ENCODE measurements around the gene DECR2. TPM values are rescaled to one million over a fixed set of nuclear protein-coding genes. Genes with fewer than 3 reads are reported as not detected.
A peak's percentile ranks its signal among the peaks of the same experiment; 100 is the strongest.

DECR2 gene
- total and polyA plus RNA-seq, 4 donors = 42.2 to 210 (median 126) TPM

DNA sequence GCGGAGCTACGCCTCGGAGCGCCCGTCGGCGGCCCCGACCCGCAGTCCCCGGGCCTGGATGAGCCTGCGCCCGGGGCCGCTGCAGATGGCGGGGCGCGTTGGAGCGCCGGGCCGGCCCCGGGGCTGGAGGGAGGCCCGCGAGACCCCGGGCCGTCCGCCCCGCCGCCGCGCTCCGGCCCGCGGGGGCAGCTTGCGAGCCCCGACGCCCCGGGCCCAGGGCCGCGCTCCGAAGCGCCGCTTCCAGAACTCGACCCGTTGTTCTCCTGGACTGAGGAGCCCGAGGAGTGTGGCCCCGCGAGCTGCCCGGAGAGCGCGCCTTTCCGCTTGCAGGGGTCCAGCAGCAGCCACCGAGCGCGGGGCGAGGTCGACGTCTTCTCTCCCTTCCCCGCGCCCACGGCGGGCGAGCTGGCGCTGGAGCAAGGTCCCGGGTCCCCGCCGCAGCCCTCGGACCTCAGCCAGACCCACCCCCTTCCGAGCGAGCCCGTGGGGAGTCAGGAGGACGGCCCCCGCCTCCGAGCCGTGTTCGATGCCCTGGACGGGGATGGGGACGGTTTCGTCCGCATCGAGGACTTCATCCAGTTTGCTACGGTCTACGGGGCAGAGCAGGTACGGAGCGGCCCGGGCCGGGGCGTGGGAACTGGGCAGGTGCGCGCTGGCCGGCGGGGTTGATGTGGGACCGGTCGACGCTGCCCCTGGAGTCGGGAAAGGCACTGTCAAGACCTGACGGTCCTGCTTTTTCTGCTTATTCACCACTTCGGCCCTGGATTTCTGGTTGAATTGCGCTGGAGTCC lies 24.6 kb downstream of the DECR2 start:
- H3K4me3 ChIP-seq (ENCODE audit: low read depth in 1 of 3, low read length in 3 of 3) = peak overlapping the region; percentile 43 to 88 (median 73)
- H3K4me1 ChIP-seq (ENCODE audit: control insufficient read depth in 4 of 4, insufficient read depth in 4 of 4, low read length in 3 of 4) = peaks cover 5 to 25% (median 19%) of the 10 kb centered on the region in 4 donors
- no peak for DNase-seq (ENCODE audit: low spot score)
- WGBS = 3% methylated on average over 97 of the region's 97 CpGs
- TF ChIP-seq, protein P1, sequence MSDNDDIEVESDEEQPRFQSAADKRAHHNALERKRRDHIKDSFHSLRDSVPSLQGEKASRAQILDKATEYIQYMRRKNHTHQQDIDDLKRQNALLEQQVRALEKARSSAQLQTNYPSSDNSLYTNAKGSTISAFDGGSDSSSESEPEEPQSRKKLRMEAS (IDR thresholded peaks at IDR 0.05) = no peak
- TF ChIP-seq JUND (IDR thresholded peaks at IDR 0.05) (no peak), SP1 (IDR thresholded peaks at IDR 0.05) (no peak), RAD21 (IDR thresholded peaks at IDR 0.05) (no peak)
- TF ChIP-seq, protein P2, sequence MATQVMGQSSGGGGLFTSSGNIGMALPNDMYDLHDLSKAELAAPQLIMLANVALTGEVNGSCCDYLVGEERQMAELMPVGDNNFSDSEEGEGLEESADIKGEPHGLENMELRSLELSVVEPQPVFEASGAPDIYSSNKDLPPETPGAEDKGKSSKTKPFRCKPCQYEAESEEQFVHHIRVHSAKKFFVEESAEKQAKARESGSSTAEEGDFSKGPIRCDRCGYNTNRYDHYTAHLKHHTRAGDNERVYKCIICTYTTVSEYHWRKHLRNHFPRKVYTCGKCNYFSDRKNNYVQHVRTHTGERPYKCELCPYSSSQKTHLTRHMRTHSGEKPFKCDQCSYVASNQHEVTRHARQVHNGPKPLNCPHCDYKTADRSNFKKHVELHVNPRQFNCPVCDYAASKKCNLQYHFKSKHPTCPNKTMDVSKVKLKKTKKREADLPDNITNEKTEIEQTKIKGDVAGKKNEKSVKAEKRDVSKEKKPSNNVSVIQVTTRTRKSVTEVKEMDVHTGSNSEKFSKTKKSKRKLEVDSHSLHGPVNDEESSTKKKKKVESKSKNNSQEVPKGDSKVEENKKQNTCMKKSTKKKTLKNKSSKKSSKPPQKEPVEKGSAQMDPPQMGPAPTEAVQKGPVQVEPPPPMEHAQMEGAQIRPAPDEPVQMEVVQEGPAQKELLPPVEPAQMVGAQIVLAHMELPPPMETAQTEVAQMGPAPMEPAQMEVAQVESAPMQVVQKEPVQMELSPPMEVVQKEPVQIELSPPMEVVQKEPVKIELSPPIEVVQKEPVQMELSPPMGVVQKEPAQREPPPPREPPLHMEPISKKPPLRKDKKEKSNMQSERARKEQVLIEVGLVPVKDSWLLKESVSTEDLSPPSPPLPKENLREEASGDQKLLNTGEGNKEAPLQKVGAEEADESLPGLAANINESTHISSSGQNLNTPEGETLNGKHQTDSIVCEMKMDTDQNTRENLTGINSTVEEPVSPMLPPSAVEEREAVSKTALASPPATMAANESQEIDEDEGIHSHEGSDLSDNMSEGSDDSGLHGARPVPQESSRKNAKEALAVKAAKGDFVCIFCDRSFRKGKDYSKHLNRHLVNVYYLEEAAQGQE (IDR thresholded peaks at IDR 0.05) = no peak
- H3K27ac ChIP-seq (ENCODE audit: low read depth in 1 of 2, low read length in 2 of 2) = no peak overlapping the region
- no peaks in the 10 kb centered on the region for H3K27me3 ChIP-seq (ENCODE audit: control insufficient read depth in 4 of 4, insufficient read depth in 4 of 4, low read length in 3 of 4)
- no peaks in the 10 kb centered on the region for H3K9me3 ChIP-seq (ENCODE audit: control insufficient read depth in 4 of 4, low read length in 3 of 4)
- peak overlapping the region in 1 of 2 donors; percentile 3 for H3K9ac ChIP-seq (ENCODE audit: low read depth in 1 of 2, low read length in 2 of 2)
- no peaks in the 10 kb centered on the region for H3K36me3 ChIP-seq (ENCODE audit: control insufficient read depth in 4 of 4, insufficient read depth in 3 of 4, low read depth in 1 of 4, low read length in 3 of 4)

DNA sequence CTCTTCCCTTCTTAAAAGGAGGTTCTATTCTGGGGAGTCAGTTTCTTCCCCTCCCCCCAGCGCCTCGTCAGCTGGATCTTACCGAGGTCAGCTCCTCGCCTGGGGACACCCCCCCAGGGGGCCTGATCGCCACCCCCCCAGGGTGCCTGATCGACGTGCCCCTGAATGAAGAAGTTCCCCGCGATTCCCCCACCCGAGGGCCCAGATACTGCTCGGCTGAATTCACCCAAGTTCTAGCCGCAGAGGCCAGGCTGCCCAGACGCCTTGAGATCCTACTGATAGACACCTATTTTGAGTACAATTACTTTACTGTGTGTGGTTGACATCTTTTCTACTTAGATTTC lies 25.2 kb downstream of the DECR2 start:
- Histone ChIP-seq H3K9me3 (ENCODE audit: control insufficient read depth in 4 of 4, low read length in 3 of 4) (no peaks in the 10 kb centered on the region), H3K36me3 (ENCODE audit: control insufficient read depth in 4 of 4, insufficient read depth in 3 of 4, low read depth in 1 of 4, low read length in 3 of 4) (no peaks in the 10 kb centered on the region), H3K27ac (ENCODE audit: low read depth in 1 of 2, low read length in 2 of 2) (no peak overlapping the region), H3K4me3 (ENCODE audit: low read depth in 1 of 3, low read length in 3 of 3) (peak overlapping the region; percentile 43 to 88 (median 73)), H3K27me3 (ENCODE audit: control insufficient read depth in 4 of 4, insufficient read depth in 4 of 4, low read length in 3 of 4) (no peaks in the 10 kb centered on the region), H3K9ac (ENCODE audit: low read depth in 1 of 2, low read length in 2 of 2) (peak overlapping the region in 1 of 2 donors; percentile 3), H3K4me1 (ENCODE audit: control insufficient read depth in 4 of 4, insufficient read depth in 4 of 4, low read length in 3 of 4) (peaks cover 5 to 25% (median 19%) of the 10 kb centered on the region in 4 donors)
- 46% methylated on average over 13 of the region's 13 CpGs for WGBS
- TF ChIP-seq FOXA1 (IDR thresholded peaks at IDR 0.05) = no peak
- TF ChIP-seq HNF4A (conservative IDR thresholded peaks at IDR 0.05) = no peak
- no peak for TF ChIP-seq TAF1 (conservative IDR thresholded peaks at IDR 0.05)
- no peak for TF ChIP-seq HNF4G (IDR thresholded peaks at IDR 0.05)
- TF ChIP-seq JUND (IDR thresholded peaks at IDR 0.05) = no peak
- TF ChIP-seq, protein P3, sequence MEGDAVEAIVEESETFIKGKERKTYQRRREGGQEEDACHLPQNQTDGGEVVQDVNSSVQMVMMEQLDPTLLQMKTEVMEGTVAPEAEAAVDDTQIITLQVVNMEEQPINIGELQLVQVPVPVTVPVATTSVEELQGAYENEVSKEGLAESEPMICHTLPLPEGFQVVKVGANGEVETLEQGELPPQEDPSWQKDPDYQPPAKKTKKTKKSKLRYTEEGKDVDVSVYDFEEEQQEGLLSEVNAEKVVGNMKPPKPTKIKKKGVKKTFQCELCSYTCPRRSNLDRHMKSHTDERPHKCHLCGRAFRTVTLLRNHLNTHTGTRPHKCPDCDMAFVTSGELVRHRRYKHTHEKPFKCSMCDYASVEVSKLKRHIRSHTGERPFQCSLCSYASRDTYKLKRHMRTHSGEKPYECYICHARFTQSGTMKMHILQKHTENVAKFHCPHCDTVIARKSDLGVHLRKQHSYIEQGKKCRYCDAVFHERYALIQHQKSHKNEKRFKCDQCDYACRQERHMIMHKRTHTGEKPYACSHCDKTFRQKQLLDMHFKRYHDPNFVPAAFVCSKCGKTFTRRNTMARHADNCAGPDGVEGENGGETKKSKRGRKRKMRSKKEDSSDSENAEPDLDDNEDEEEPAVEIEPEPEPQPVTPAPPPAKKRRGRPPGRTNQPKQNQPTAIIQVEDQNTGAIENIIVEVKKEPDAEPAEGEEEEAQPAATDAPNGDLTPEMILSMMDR (IDR thresholded peaks at IDR 0.05; ENCODE audit: low read depth, low read length, missing input control) = no peak
- TF ChIP-seq, protein P4, sequence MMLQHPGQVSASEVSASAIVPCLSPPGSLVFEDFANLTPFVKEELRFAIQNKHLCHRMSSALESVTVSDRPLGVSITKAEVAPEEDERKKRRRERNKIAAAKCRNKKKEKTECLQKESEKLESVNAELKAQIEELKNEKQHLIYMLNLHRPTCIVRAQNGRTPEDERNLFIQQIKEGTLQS (IDR thresholded peaks at IDR 0.05) = no peak
- TF ChIP-seq RAD21 (IDR thresholded peaks at IDR 0.05) = no peak
- TF ChIP-seq, protein P5, sequence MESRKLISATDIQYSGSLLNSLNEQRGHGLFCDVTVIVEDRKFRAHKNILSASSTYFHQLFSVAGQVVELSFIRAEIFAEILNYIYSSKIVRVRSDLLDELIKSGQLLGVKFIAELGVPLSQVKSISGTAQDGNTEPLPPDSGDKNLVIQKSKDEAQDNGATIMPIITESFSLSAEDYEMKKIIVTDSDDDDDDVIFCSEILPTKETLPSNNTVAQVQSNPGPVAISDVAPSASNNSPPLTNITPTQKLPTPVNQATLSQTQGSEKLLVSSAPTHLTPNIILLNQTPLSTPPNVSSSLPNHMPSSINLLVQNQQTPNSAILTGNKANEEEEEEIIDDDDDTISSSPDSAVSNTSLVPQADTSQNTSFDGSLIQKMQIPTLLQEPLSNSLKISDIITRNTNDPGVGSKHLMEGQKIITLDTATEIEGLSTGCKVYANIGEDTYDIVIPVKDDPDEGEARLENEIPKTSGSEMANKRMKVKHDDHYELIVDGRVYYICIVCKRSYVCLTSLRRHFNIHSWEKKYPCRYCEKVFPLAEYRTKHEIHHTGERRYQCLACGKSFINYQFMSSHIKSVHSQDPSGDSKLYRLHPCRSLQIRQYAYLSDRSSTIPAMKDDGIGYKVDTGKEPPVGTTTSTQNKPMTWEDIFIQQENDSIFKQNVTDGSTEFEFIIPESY (IDR thresholded peaks at IDR 0.05) = no peak
- TF ChIP-seq SP1 (IDR thresholded peaks at IDR 0.05) = no peak
- TF ChIP-seq FOXA2 (IDR thresholded peaks at IDR 0.05) = no peak
- DNase-seq (ENCODE audit: low spot score) = no peak

All from liver (tissue), 9 donors.